Small intestine (tissue), 7 donors: ENCODE measurements around the gene IFT52. TPM values are rescaled to one million over a fixed set of nuclear protein-coding genes. Genes with fewer than 3 reads are reported as not detected.

Experiments
- DNase-seq, 2 donors: peaks; one replicate each; pipeline versions ENCODE4 v3.0.0 to v3.0.0-alpha.2; 2013
- FAIRE-seq: peaks from 2 replicates; lab custom pipeline; 2012; peaks lifted over from hg19 to GRCh38; lab: Jason Lieb, UNC
- H3K27ac ChIP-seq, 3 donors: one replicate each; pipeline ENCODE4 v1.5.1; 2013; ENCODE audit warnings: low read length in 2 of 3, mild to moderate bottlenecking in 2 of 3, control low read depth in 1 of 3, inconsistent platforms in 1 of 3, low read depth in 1 of 3, moderate library complexity in 1 of 3
- H3K27me3 ChIP-seq, 3 donors: one replicate each; pipeline ENCODE4 v1.6.1; 2013; ENCODE audit warnings: low read length in 3 of 3, inconsistent platforms in 1 of 3; ENCODE audit not compliant: control insufficient read depth in 3 of 3, insufficient read depth in 3 of 3
- H3K36me3 ChIP-seq, 3 donors: one replicate each; pipeline ENCODE4 v1.6.1; 2013; ENCODE audit warnings: low read length in 3 of 3, inconsistent platforms in 1 of 3, low read depth in 1 of 3, mild to moderate bottlenecking in 1 of 3, moderate library complexity in 1 of 3; ENCODE audit not compliant: control insufficient read depth in 3 of 3, insufficient read depth in 2 of 3
- H3K4me1 ChIP-seq, 3 donors: one replicate each; pipeline ENCODE4 v1.6.1; 2013; ENCODE audit warnings: low read length in 2 of 3, inconsistent platforms in 1 of 3, low read depth in 1 of 3, mild to moderate bottlenecking in 1 of 3, moderate library complexity in 1 of 3; ENCODE audit not compliant: control insufficient read depth in 3 of 3, insufficient read depth in 2 of 3
- H3K4me3 ChIP-seq, 3 donors: one replicate each; pipeline ENCODE4 v1.5.1; 2013; ENCODE audit warnings: low read length in 3 of 3, control low read depth in 1 of 3, inconsistent platforms in 1 of 3, low read depth in 1 of 3, mild to moderate bottlenecking in 1 of 3, moderate library complexity in 1 of 3
- H3K9me3 ChIP-seq, 2 donors: one replicate each; pipeline ENCODE4 v1.6.1; 2013; ENCODE audit warnings: low read depth in 1 of 2, low read length in 1 of 2; ENCODE audit not compliant: control insufficient read depth in 2 of 2, insufficient read depth in 1 of 2
- WGBS, 3 donors: extraction: QIAGEN DNeasy Blood & Tissue Kit; methylation state at CpG; one replicate each; pipeline ENCODE4 v1.1.7; 2013; 5-methylcytosine and 5-hydroxymethylcytosine counted together
- polyA plus RNA-seq, 4 donors: library from polyadenylated mRNA; stranded (reverse) in 3 of 4; unstranded in 1 of 4; fragments of 200-250 nt in 3 of 4; fragments of 120-200 nt in 1 of 4; gene quantifications; one replicate each; pipeline versions ENCODE4 v1.2.1 to v1.2.3, GENCODE V29; 2013
- donor health status: healthy with polysubstance abuse.
- donor health status: control.
- donor health status: control.
- donor health status: Bipolar disorder and iron deficiency.
- donor health status: healthy.

The IFT52 gene
- polyA plus RNA-seq, 4 donors, result 9.6 to 44.7 (median 13.2) TPM

GRCh38 chr20:43560974-43561373 is 29.8 kb upstream of the IFT52 start:
- H3K36me3 ChIP-seq, result peaks cover 0 to 20% (median 4%) of the 10 kb centered on the region in 3 donors
- FAIRE-seq, result no peak
- H3K4me1 ChIP-seq, result peaks cover 0 to 34% (median 2%) of the 10 kb centered on the region in 3 donors
- H3K9me3 ChIP-seq, result no peaks in the 10 kb centered on the region
- H3K27ac ChIP-seq, result peak overlapping the region in 1 of 3 donors; percentile 12
- WGBS, 3 donors, result 81 to 87% (median 86%) methylated on average over 3 of the region's 3 CpGs
- H3K4me3 ChIP-seq, result peak overlapping the region in 1 of 3 donors; percentile 3
- DNase-seq, result no peak
- H3K27me3 ChIP-seq, result no peaks in the 10 kb centered on the region

- no peak for FAIRE-seq
- Histone ChIP-seq H3K27me3 (no peaks in the 10 kb centered on the region), H3K9me3 (no peaks in the 10 kb centered on the region), H3K4me3 (no peak overlapping the region), H3K36me3 (peaks cover 0 to 41% (median 4%) of the 10 kb centered on the region in 3 donors), H3K27ac (no peak overlapping the region), H3K4me1 (peaks cover 0 to 15% (median 0%) of the 10 kb centered on the region in 3 donors)
- no peak for DNase-seq
- WGBS, 3 donors, result 44 to 64% (median 52%) methylated on average over 3 of the region's 3 CpGs
These were observed 27.3 kb upstream of the IFT52 start for GRCh38 chr20:43563429-43563828.

GRCh38 chr20:43563991-43564390 is 26.7 kb upstream of the IFT52 start:
- DNase-seq (no peak), FAIRE-seq (no peak)
- no peak overlapping the region for H3K27ac ChIP-seq
- peaks cover 0 to 10% (median 0%) of the 10 kb centered on the region in 3 donors for H3K4me1 ChIP-seq
- H3K36me3 ChIP-seq, result peaks cover 0 to 47% (median 6%) of the 10 kb centered on the region in 3 donors
- 94 to 98% (median 95%) methylated on average over 7 of the region's 7 CpGs for WGBS, 3 donors
- no peaks in the 10 kb centered on the region for H3K9me3 ChIP-seq
- H3K4me3 ChIP-seq, result no peak overlapping the region
- no peaks in the 10 kb centered on the region for H3K27me3 ChIP-seq

GRCh38 chr20:43564455-43564854 is 26.3 kb upstream of the IFT52 start:
- FAIRE-seq (no peak), DNase-seq (no peak)
- Histone ChIP-seq H3K27me3 (no peaks in the 10 kb centered on the region), H3K27ac (no peak overlapping the region), H3K4me3 (no peak overlapping the region), H3K36me3 (peaks cover 0 to 51% (median 6%) of the 10 kb centered on the region in 3 donors), H3K9me3 (no peaks in the 10 kb centered on the region), H3K4me1 (peaks cover 0 to 6% (median 0%) of the 10 kb centered on the region in 3 donors)
- WGBS, 3 donors, result 98 to 99% (median 99%) methylated on average over 8 of the region's 8 CpGs

- no peaks in the 10 kb centered on the region for H3K4me1 ChIP-seq
- peaks cover 0 to 59% (median 8%) of the 10 kb centered on the region in 3 donors for H3K36me3 ChIP-seq
- WGBS, 3 donors, result 73 to 81% (median 80%) methylated on average over 18 of the region's 18 CpGs
- H3K27me3 ChIP-seq, result no peaks in the 10 kb centered on the region
- FAIRE-seq (no peak), DNase-seq (no peak)
- H3K27ac ChIP-seq, result no peak overlapping the region
- H3K9me3 ChIP-seq, result no peaks in the 10 kb centered on the region
- H3K4me3 ChIP-seq, result no peak overlapping the region
These were observed 25.6 kb upstream of the IFT52 start for GRCh38 chr20:43564993-43565757.

- Histone ChIP-seq H3K9me3 (no peaks in the 10 kb centered on the region), H3K36me3 (peaks cover 0 to 64% (median 8%) of the 10 kb centered on the region in 3 donors), H3K4me1 (no peaks in the 10 kb centered on the region), H3K27me3 (no peaks in the 10 kb centered on the region), H3K27ac (no peak overlapping the region), H3K4me3 (no peak overlapping the region)
- DNase-seq (no peak), FAIRE-seq (no peak)
- WGBS, 3 donors, result 90 to 93% (median 93%) methylated on average over 4 of the region's 4 CpGs
These were observed 25.0 kb upstream of the IFT52 start for GRCh38 chr20:43565758-43566104.

- Histone ChIP-seq H3K4me3 (no peak overlapping the region), H3K36me3 (peaks cover 0 to 72% (median 11%) of the 10 kb centered on the region in 3 donors), H3K9me3 (no peaks in the 10 kb centered on the region), H3K27me3 (no peaks in the 10 kb centered on the region), H3K4me1 (no peaks in the 10 kb centered on the region), H3K27ac (no peak overlapping the region)
- FAIRE-seq (no peak), DNase-seq (no peak)
- WGBS, 3 donors, result 85 to 93% (median 90%) methylated on average over 9 of the region's 9 CpGs
These were observed 23.3 kb upstream of the IFT52 start for GRCh38 chr20:43567477-43567876.

- H3K4me1 ChIP-seq, result no peaks in the 10 kb centered on the region
- H3K4me3 ChIP-seq, result no peak overlapping the region
- no peak overlapping the region for H3K27ac ChIP-seq
- H3K9me3 ChIP-seq, result no peaks in the 10 kb centered on the region
- DNase-seq (no peak), FAIRE-seq (no peak)
- WGBS, 3 donors, result 89 to 99% (median 94%) methylated on average over 4 of the region's 4 CpGs
- peaks cover 0 to 78% (median 15%) of the 10 kb centered on the region in 3 donors for H3K36me3 ChIP-seq
- H3K27me3 ChIP-seq, result no peaks in the 10 kb centered on the region
These were observed 22.0 kb upstream of the IFT52 start for GRCh38 chr20:43568706-43569105.
